ENCODE measurements around the gene DDX31. TPM values are rescaled to one million over a fixed set of nuclear protein-coding genes. Genes with fewer than 3 reads are reported as not detected.
A peak's percentile ranks its signal among the peaks of the same experiment; 100 is the strongest.

DDX31 gene
- total RNA-seq, 1 donor: 11.6 TPM

DNA sequence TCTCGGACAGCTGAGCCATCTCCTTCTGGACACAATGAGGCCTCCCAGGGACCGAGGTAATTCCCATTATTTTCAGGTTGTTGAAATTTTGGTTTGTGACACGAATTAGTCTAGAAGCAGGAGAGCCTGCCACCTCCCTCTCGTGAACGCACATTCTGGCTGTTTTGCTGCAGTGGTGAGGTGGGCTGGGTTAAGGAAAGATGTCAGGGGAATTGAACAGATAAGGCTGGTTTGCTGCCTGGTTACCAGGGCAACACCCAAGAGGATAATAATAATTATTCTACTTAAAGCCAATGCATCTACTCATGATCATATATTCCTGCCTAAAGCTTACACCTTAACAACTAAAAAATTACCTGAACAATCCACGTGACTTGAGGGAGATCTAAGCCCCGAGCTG is 38.1 kb downstream of the DDX31 start:
- Histone ChIP-seq H3K4me1 (ENCODE audit: insufficient read depth, low read length) (peaks cover 9% of the 10 kb centered on the region), H2AFZ (ENCODE audit: low read length) (no peak overlapping the region), H3K27me3 (ENCODE audit: insufficient read depth, low read length) (no peaks in the 10 kb centered on the region), H3K79me2 (ENCODE audit: insufficient read depth, low read length) (no peaks in the 10 kb centered on the region), H3K27ac (ENCODE audit: low read depth, low read length) (peak overlapping the region; percentile 9), H3K4me2 (ENCODE audit: insufficient read depth, low read length) (peak overlapping the region; percentile 26), H4K20me1 (ENCODE audit: insufficient read depth, low read length) (peaks cover 4% of the 10 kb centered on the region), H3K36me3 (ENCODE audit: insufficient read depth, low read length) (peaks cover 22% of the 10 kb centered on the region), H3K9me3 (ENCODE audit: low read depth, low read length) (no peaks in the 10 kb centered on the region), H3K4me3 (ENCODE audit: insufficient read depth, low read length) (no peak overlapping the region)
- no peak for TF ChIP-seq CTCF (IDR thresholded peaks at IDR 0.05; ENCODE audit: extremely low read depth, low read depth, low read length)
- DNase-seq (ENCODE audit: insufficient read length, low spot score, missing footprints): no peak

DNA sequence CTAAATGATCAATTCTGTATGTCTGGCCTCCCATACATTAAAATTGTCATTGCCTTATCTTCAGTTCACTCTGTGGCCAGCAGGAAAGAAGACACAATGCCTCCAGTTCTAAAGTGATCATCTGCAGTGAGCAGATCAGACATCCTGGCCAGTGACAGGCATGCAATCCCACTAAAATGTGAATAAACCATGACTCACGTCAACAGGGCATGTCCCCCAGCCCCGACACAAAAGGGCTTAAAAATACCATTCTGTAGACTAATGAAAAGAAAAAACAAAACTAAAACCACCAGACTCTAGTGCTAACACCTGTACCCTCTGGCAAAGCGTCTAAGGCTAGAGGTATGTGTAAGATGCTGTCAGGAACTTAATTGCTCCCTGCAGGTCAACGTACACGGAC is 38.5 kb downstream of the DDX31 start:
- Histone ChIP-seq H3K9me3 (ENCODE audit: low read depth, low read length) (no peaks in the 10 kb centered on the region), H2AFZ (ENCODE audit: low read length) (no peak overlapping the region), H3K4me1 (ENCODE audit: insufficient read depth, low read length) (peaks cover 9% of the 10 kb centered on the region), H4K20me1 (ENCODE audit: insufficient read depth, low read length) (no peaks in the 10 kb centered on the region), H3K36me3 (ENCODE audit: insufficient read depth, low read length) (peaks cover 19% of the 10 kb centered on the region), H3K4me2 (ENCODE audit: insufficient read depth, low read length) (peak overlapping the region; percentile 26), H3K27me3 (ENCODE audit: insufficient read depth, low read length) (no peaks in the 10 kb centered on the region), H3K4me3 (ENCODE audit: insufficient read depth, low read length) (no peak overlapping the region), H3K27ac (ENCODE audit: low read depth, low read length) (peak overlapping the region; percentile 9), H3K79me2 (ENCODE audit: insufficient read depth, low read length) (no peaks in the 10 kb centered on the region)
- DNase-seq (ENCODE audit: insufficient read length, low spot score, missing footprints): peak; percentile 75
- TF ChIP-seq CTCF (IDR thresholded peaks at IDR 0.05; ENCODE audit: extremely low read depth, low read depth, low read length): peak; percentile 13

- Histone ChIP-seq H3K79me2 (ENCODE audit: insufficient read depth, low read length) (no peaks in the 10 kb centered on the region), H3K4me1 (ENCODE audit: insufficient read depth, low read length) (peaks cover 9% of the 10 kb centered on the region), H3K27me3 (ENCODE audit: insufficient read depth, low read length) (no peaks in the 10 kb centered on the region), H3K9me3 (ENCODE audit: low read depth, low read length) (no peaks in the 10 kb centered on the region), H3K36me3 (ENCODE audit: insufficient read depth, low read length) (peaks cover 20% of the 10 kb centered on the region), H4K20me1 (ENCODE audit: insufficient read depth, low read length) (no peaks in the 10 kb centered on the region), H3K4me3 (ENCODE audit: insufficient read depth, low read length) (no peak overlapping the region), H3K27ac (ENCODE audit: low read depth, low read length) (no peak overlapping the region), H2AFZ (ENCODE audit: low read length) (no peak overlapping the region), H3K4me2 (ENCODE audit: insufficient read depth, low read length) (no peak overlapping the region)
- no peak for DNase-seq (ENCODE audit: insufficient read length, low spot score, missing footprints)
- no peak for TF ChIP-seq CTCF (IDR thresholded peaks at IDR 0.05; ENCODE audit: extremely low read depth, low read depth, low read length)
Measured at GRCh38 chr9:132630811-132631210, 39.0 kb downstream of the DDX31 start.

DNA sequence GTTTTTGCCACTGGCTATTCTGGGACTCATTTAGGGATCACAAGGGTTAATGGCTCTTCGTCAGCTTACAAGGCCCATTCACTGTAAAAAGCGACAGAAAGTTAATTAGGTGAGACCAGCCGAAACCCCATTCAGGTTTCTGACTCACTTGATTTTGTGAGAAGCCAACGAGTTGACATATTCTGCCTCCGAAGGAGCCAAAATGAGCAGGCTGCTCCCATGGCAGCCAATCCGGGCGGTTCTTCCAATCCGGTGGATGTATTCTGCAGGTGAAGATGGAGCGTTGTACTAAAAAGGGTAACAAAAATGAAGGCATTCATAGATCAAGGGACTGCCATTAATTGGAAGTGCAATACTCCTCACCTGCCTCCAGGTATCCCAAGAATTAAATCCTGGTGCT is 39.7 kb downstream of the DDX31 start:
- no peak for DNase-seq (ENCODE audit: insufficient read length, low spot score, missing footprints)

More for the DNA sequence above, 39.7 kb downstream of the DDX31 start:
- Histone ChIP-seq H3K4me2 (ENCODE audit: insufficient read depth, low read length) (no peak overlapping the region), H4K20me1 (ENCODE audit: insufficient read depth, low read length) (no peaks in the 10 kb centered on the region), H3K9me3 (ENCODE audit: low read depth, low read length) (no peaks in the 10 kb centered on the region), H3K27me3 (ENCODE audit: insufficient read depth, low read length) (no peaks in the 10 kb centered on the region), H3K4me1 (ENCODE audit: insufficient read depth, low read length) (peaks cover 9% of the 10 kb centered on the region), H2AFZ (ENCODE audit: low read length) (no peak overlapping the region), H3K27ac (ENCODE audit: low read depth, low read length) (no peak overlapping the region), H3K79me2 (ENCODE audit: insufficient read depth, low read length) (no peaks in the 10 kb centered on the region), H3K36me3 (ENCODE audit: insufficient read depth, low read length) (peaks cover 23% of the 10 kb centered on the region), H3K4me3 (ENCODE audit: insufficient read depth, low read length) (no peak overlapping the region)
- no peak for TF ChIP-seq CTCF (IDR thresholded peaks at IDR 0.05; ENCODE audit: extremely low read depth, low read depth, low read length)
